HG02840 (cell line): ENCODE results near the gene LTBP1.
"Not testable (repeated sequence)": the region's sequence is repeated elsewhere in the genome, so short reads cannot be mapped to it uniquely, and the experiment has no call there.

Experiments
- ATAC-seq: cut with Tn5 transposase; IDR thresholded peaks from one replicate; pipeline ENCODE4 v1.9.1; 2021; ENCODE audit warnings: mild to moderate bottlenecking, moderate library complexity, moderate number of reproducible peaks; ENCODE audit not compliant: unreplicated experiment, low FRiP score

LTBP1 gene

DNA sequence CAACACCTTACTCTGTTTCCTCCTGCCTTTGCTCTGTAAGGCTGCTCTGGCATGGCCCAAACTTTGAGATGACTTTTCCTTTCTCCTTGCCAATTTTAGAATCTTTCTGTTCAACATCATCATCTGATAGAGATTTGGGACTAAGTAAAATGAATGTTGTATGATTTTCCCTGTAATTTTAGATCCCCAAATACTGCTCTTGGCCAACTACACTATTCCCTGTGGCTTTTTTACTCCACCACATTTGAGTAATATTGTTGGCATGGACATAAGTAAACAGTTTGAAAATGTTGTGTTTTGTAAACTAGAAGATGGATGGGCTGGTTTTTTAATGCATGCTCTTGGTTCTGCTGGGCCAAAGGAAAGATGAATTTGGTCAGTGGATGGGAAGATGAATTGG lies 12.1 kb downstream of the LTBP1 start:
- ATAC-seq, result no peak

DNA sequence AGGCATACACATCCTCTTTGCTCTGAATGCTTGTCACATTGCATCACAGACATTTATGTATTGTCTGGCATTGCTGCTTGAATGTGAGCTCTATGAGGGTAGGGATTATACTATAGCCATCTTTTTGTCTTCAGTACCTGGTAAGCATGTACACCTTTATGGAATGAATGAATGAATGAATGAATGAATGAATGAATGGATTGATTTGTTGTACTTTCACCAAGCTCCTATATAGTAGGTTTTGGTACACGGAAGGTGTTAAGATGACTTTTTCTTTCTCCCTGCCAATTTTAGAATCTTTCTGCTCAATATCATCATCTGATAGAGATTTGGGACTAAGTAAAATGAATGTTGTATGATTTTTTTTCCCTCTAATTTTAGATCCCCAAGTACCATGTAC lies 13.5 kb downstream of the LTBP1 start:
- ATAC-seq, result no peak

DNA sequence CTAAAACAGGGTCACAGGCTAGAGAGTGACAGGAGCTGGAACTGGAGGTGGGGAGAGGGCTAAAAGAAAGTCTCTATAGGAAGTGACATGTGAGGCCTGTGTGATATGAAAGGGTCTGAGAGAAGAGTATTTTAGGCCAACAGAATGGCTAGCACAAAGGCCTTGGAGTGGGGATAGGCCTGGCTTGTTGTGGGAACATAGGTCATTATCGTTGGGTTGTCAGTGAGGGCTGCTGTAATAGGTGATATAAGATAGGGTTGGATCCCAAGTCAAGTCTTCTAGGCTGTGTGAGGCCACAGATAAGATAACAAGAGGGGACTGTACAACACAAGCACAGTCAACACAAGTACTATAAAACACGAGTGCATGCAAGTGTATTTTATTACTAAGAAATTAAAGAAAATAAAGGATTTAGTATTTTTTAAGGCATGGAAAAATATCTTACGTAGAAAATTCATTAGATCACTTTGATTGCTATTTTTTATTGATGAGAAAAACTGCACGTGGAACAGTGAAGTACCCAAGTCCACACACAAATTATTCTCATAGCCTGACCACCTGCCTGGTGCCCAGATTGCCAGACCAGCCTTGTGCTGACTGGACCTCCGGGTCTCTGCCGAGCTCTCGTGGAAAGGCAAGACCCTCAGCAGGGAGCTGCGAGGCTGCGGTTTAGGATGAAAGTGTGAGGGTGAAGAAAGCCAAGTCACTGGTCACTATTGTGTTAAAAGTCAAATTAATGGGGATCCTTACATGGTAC lies 14.1 kb downstream of the LTBP1 start:
- ATAC-seq, result no peak

- ATAC-seq, result no peak
Observed at GRCh38 chr2:32962690-32963089, 15.9 kb downstream of the LTBP1 start.

GRCh38 chr2:32963941-32964340 lies 17.2 kb downstream of the LTBP1 start:
- no peak for ATAC-seq

- ATAC-seq, result no peak
Observed at GRCh38 chr2:32965523-32966171, 18.9 kb downstream of the LTBP1 start.

GRCh38 chr2:32969444-32970162 lies 22.9 kb downstream of the LTBP1 start:
- ATAC-seq, result no peak

DNA sequence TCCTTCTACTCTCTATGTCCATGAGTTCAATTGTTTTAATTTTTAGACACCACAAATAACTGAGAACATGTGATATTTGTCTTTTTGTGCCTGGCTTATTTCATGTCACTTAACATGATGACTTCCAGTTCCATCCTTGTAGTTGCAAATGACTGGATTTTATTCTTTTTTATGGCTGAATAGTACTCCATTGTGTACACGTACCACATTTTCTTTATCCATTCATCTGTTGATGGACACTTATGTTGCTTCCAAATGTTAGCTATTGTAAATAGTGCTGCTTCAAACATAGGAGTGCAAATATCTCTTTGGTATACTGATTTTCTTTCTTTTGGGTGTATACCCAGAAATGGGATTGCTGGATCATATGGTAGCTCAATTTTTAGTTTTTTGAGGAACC lies 27.0 kb downstream of the LTBP1 start:
- ATAC-seq, result not testable (repeated sequence)

- no peak for ATAC-seq
Observed at GRCh38 chr2:32976409-32977063, 29.8 kb downstream of the LTBP1 start.

- ATAC-seq, result no peak
Observed at GRCh38 chr2:32977228-32977758, 30.5 kb downstream of the LTBP1 start.

- no peak for ATAC-seq
Observed at GRCh38 chr2:32981612-32982011, 34.9 kb downstream of the LTBP1 start.

DNA sequence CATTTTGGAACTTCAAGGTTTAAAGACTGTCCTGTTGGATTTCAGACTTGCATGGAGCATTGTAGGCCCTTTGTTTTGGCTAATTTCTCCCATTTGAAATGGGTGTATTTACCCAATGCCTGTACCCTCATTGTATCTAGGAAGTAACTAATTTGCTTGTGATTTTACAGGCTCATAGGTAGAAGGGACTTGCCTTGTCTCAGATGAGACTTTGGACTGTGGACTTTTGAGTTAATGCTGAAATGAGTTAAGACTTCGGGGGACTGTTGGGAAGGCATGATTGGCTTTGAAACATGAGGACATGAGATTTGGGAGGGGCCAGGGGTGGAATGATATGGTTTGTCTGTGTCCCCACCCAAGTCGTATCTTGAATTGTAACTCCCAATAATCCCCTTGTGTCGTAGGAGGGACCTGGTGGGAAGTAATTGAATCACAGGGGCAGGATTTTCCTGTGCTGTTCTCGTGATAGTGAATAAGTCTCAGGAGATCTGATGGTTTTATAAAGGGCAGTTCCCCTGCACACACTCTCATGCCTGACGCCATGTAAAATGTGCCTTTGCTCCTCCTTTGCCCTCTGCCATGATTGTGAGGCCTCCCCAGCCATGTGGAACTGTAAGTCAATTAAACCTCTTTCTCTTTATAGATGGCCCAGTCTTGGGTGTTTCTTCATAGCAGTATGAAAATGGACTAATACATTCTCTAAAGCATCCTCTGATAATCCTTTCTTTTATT lies 36.6 kb downstream of the LTBP1 start:
- not testable (repeated sequence) for ATAC-seq

GRCh38 chr2:32986480-32986879 lies 39.7 kb downstream of the LTBP1 start:
- ATAC-seq, result no peak

DNA sequence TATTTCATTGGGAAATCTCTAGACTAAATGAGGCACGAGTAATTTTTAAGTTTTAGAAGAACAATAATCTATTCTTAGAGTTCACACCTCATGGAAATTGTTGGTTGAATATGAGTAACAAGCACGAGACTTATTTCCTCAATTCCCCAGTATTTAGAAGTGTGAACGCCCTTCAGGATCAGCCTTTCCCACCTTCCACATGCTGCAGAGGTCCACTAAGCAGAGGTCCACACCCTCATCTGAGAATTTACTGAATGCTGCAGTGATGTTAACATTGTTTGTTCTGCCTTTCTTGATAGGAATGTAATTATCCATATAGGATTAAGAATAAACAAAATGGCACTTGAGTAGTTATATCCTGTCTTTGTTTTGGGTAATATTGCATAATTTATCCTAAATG lies 41.8 kb downstream of the LTBP1 start:
- ATAC-seq, result no peak

- ATAC-seq, result no peak
Observed at GRCh38 chr2:32990556-32990955, 43.8 kb downstream of the LTBP1 start.

- no peak for ATAC-seq
Observed at GRCh38 chr2:32991091-32991845, 44.5 kb downstream of the LTBP1 start.

DNA sequence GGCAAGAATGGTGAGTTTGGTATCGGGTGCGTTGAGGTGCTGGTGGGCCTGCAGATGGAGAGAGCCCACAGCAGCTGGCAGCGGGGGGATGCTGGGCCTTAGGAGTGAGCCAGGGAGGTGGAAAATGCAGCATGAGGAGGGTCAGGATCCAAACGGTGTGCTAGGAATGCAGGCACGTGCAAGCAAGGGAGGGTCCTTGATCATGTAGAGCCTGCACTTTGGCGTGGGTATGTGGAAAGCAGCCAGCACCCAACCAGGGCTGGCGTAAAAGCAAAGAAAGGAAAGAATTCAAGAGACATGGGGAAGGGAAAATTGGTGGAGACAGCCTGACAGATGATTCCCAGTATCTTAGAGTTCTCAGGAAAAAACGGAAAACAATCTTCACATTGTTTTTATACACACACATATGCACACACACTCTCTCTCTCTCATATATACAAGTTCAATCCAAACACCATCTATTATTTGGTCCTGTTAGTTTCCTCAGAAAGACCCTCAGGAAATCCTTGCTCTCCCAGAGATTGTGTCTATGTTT lies 46.3 kb downstream of the LTBP1 start:
- ATAC-seq, result no peak

GRCh38 chr2:32997705-32998104 lies 51.0 kb downstream of the LTBP1 start:
- no peak for ATAC-seq

DNA sequence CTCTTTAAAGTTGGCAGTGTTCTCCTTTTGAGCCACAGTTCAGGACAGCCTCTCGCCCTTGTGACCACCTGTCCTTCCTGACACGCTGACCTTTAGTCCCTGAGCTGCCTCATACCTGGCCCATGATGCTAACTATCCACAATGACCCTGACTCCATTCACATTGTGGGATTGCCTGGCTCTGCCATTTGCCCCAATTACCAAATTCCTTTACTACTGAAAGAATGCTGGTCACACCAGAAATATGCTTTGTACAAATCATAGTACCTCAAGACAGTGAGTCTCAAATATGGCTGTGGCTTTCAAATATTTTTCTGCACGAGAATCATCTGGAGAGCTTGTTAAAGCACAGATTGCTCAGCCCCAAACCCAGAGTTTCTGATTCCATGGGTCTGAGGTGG lies 54.2 kb downstream of the LTBP1 start:
- no peak for ATAC-seq
